ENCODE measurements around the gene COPRS. TPM values are rescaled to one million over a fixed set of nuclear protein-coding genes. Genes with fewer than 3 reads are reported as not detected.
"Not testable (repeated sequence)": the region's sequence is repeated elsewhere in the genome, so short reads cannot be mapped to it uniquely, and the experiment has no call there.

Gene COPRS
- total RNA-seq, 1 donor from 2014 or later, result 33.6 TPM

DNA sequence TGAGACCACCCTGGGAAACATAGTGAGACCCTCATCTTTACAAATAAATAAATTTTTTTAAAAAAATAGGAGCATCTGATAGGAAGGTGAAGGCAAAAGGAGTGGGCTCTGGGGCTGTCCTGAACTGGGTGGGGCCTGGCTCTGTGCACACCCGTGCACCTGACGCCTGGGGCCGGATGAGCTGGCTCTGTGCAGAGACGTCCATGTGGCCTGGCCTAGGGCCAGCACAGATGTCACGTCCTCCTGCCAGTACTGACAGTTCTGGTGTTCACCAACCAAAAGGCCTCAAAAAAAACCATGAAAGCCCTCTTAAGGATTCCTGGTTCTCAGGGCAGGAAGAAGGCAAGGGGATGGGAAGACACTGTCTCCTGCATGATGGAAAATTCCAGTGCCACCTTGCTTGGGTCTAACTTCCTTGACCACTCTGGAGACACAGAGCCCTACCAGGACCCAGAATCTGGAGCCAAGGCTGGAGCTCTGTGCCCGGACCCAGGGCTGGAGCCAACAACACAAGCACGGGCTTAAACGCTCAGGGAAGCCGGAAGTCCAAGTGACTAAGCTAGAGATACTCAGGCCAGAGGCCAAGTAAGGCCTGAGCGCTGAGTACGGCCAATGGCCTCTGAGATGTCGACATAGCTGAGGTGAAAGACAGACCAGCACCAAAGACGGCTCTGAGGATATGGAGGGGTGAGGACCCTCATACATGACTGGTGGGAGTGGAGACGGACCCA is 32.9 kb downstream of the COPRS start:
- Mint-ChIP-seq H3K9me3 (ENCODE audit: low read depth) (no peaks in the 10 kb centered on the region), H3K36me3 (ENCODE audit: insufficient read depth) (no peaks in the 10 kb centered on the region), H3K4me3 (ENCODE audit: low read depth) (no peak overlapping the region), H3K27me3 (no peaks in the 10 kb centered on the region), H3K27ac (no peak overlapping the region), H3K4me1 (ENCODE audit: low read depth) (no peaks in the 10 kb centered on the region)
- DNase-seq (ENCODE audit: low spot score, unreplicated experiment), result no peak
- TF ChIP-seq, protein P1, sequence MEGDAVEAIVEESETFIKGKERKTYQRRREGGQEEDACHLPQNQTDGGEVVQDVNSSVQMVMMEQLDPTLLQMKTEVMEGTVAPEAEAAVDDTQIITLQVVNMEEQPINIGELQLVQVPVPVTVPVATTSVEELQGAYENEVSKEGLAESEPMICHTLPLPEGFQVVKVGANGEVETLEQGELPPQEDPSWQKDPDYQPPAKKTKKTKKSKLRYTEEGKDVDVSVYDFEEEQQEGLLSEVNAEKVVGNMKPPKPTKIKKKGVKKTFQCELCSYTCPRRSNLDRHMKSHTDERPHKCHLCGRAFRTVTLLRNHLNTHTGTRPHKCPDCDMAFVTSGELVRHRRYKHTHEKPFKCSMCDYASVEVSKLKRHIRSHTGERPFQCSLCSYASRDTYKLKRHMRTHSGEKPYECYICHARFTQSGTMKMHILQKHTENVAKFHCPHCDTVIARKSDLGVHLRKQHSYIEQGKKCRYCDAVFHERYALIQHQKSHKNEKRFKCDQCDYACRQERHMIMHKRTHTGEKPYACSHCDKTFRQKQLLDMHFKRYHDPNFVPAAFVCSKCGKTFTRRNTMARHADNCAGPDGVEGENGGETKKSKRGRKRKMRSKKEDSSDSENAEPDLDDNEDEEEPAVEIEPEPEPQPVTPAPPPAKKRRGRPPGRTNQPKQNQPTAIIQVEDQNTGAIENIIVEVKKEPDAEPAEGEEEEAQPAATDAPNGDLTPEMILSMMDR (IDR thresholded peaks at IDR 0.05; ENCODE audit: unreplicated experiment), result no peak

DNA sequence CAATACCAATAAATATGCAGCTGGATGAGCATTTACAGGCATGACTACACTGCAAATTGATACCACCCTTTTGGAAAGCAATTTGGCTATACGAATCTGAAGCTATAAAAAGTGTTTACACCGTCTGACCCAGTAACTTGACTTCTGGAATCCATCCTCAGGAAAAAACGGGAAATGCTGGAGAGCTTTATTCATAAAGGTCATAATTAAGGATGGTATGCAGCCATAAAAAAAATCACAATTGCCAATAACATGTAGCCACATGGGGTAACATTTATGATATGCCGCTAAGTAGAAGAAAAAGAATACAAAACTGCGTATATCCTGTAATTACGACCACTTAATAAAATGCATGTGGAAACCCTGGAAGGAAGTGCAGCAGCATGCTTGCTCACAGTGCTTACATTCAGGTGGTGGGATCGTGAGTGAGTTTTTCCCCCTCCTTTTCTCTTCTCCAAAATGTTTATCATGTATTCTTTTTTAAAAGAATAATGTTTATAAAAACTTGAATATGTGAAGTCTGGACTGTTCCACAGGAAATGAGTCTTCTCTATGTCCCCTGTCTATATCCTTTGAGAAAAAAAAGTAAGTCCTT is 34.2 kb downstream of the COPRS start:
- no peak overlapping the region for H3K27ac Mint-ChIP-seq
- H3K9me3 Mint-ChIP-seq (ENCODE audit: low read depth), result peaks cover 2% of the 10 kb centered on the region
- H3K27me3 Mint-ChIP-seq, result no peaks in the 10 kb centered on the region
- TF ChIP-seq, protein P1 (IDR thresholded peaks at IDR 0.05; ENCODE audit: unreplicated experiment), result no peak
- no peak overlapping the region for H3K4me3 Mint-ChIP-seq (ENCODE audit: low read depth)
- H3K4me1 Mint-ChIP-seq (ENCODE audit: low read depth), result no peaks in the 10 kb centered on the region
- no peak for DNase-seq (ENCODE audit: low spot score, unreplicated experiment)
- H3K36me3 Mint-ChIP-seq (ENCODE audit: insufficient read depth), result no peaks in the 10 kb centered on the region

DNA sequence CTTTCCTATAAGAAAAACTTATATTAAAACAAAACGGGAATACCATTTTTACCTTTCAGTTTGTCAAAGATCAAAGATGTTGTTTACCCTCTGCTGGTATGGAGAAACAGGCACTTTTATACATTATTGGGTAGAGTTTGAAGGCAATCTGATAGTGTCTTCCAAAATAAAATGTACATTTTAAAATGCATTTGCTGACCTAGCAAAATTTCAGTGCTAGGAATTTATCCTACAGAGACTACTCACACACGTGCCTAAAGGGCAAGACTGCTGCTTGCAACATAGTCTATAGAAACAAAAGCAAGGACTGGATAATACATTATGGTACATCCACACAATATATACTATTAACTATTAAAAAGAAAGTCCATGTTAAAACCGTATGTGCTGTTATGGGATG is 36.0 kb downstream of the COPRS start:
- Mint-ChIP-seq H3K4me3 (ENCODE audit: low read depth) (no peak overlapping the region), H3K36me3 (ENCODE audit: insufficient read depth) (no peaks in the 10 kb centered on the region), H3K27me3 (no peaks in the 10 kb centered on the region), H3K4me1 (ENCODE audit: low read depth) (no peaks in the 10 kb centered on the region), H3K27ac (no peak overlapping the region), H3K9me3 (ENCODE audit: low read depth) (peaks cover 5% of the 10 kb centered on the region)
- TF ChIP-seq, protein P1 (IDR thresholded peaks at IDR 0.05; ENCODE audit: unreplicated experiment), result no peak
- DNase-seq (ENCODE audit: low spot score, unreplicated experiment), result no peak

DNA sequence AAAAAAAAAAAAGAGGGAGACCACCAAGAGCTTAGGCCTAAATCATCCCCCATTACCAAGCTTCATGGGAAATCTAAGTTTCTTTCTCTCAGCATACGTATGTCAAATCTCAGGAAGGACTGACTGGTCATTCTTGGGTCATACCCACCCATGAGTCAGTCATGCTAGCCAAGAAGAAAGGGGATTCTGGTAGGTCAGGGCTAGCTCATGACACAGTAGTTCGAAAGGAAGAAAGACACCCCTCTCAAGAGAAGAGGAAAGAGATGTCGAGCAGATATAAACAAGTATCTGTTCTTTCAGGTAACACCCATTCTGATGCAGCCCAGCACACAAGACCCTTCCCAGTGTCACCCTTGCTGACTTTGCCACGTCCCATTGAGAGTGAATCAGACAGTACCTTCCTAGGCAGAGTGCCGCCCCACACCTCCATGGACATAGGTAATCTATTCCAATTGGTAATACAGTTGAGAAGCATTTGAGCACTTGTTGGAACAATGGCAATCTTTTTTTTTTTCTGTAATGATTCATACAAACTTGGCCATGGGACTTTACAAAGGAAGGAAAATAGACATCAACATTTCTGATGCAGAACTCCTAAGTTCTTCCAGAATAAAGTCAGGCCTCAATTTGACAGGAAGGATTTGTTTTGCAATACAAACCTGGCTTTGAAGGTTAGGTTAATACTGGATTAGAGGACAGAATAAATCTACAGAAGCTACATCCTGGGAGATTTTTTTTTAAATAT is 38.2 kb downstream of the COPRS start:
- Mint-ChIP-seq H3K27ac (no peak overlapping the region), H3K9me3 (ENCODE audit: low read depth) (peaks cover 5% of the 10 kb centered on the region), H3K4me3 (ENCODE audit: low read depth) (no peak overlapping the region), H3K36me3 (ENCODE audit: insufficient read depth) (no peaks in the 10 kb centered on the region), H3K27me3 (no peaks in the 10 kb centered on the region), H3K4me1 (ENCODE audit: low read depth) (no peaks in the 10 kb centered on the region)
- no peak for DNase-seq (ENCODE audit: low spot score, unreplicated experiment)
- TF ChIP-seq, protein P1 (IDR thresholded peaks at IDR 0.05; ENCODE audit: unreplicated experiment), result no peak

DNA sequence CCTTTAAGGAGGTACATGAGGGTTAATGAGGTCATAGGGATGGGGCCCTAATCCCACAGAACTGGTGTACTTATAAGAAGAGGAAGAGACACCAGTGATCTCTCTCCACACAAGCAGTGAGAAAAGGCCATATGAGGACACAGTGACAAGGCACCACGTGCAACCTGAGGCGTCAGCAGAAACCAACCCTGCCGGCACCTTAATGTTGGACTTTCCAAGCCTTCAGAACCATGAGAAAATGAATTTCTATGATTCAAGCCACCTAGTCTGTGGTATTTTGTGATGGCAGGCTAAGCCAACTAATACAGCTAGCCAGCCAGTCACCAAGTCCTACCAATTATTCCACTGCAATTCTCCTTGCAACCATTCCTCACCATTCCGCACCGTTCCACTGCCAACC is 39.5 kb downstream of the COPRS start:
- no peaks in the 10 kb centered on the region for H3K27me3 Mint-ChIP-seq
- H3K36me3 Mint-ChIP-seq (ENCODE audit: insufficient read depth), result no peaks in the 10 kb centered on the region

DNA sequence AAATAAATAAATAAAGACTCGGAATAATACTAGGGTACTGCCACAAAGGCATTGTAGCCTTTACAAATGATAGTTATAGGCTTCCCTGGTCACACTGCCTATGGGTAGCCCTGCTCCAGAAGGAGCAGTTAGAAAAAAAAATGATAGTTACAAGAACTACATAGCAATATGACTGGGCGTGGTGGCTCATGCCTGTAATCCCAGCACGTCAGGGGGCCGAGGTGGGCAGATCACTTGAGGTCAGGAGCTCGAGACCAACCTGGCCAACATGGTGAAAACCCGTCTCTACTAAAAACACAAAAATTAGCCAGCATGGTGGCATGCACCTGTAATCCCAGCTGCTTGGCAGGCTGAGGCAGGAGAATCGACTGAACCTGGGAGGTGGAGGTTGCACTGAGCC is 40.2 kb downstream of the COPRS start:
- not testable (repeated sequence) for H3K27ac Mint-ChIP-seq; H3K36me3 Mint-ChIP-seq (ENCODE audit: insufficient read depth); DNase-seq (ENCODE audit: low spot score, unreplicated experiment); H3K4me3 Mint-ChIP-seq (ENCODE audit: low read depth); H3K4me1 Mint-ChIP-seq (ENCODE audit: low read depth); H3K27me3 Mint-ChIP-seq; H3K9me3 Mint-ChIP-seq (ENCODE audit: low read depth)

More for the DNA sequence above, 39.5 kb downstream of the COPRS start:
- no peak overlapping the region for H3K27ac Mint-ChIP-seq
- no peak for DNase-seq (ENCODE audit: low spot score, unreplicated experiment)
- H3K4me3 Mint-ChIP-seq (ENCODE audit: low read depth), result no peak overlapping the region
- TF ChIP-seq, protein P1 (IDR thresholded peaks at IDR 0.05; ENCODE audit: unreplicated experiment), result no peak
- no peaks in the 10 kb centered on the region for H3K4me1 Mint-ChIP-seq (ENCODE audit: low read depth)
- peaks cover 5% of the 10 kb centered on the region for H3K9me3 Mint-ChIP-seq (ENCODE audit: low read depth)

Measured in progenitor cell of endocrine pancreas (in vitro differentiated cells).